ENCODE results near the gene LILRB2. TPM values are rescaled to one million over a fixed set of nuclear protein-coding genes. Genes with fewer than 3 reads are reported as not detected.
"Not testable (repeated sequence)": the region's sequence is repeated elsewhere in the genome, so short reads cannot be mapped to it uniquely, and the experiment has no call there.

The LILRB2 gene
- total RNA-seq, 1 experiment from 2014 or later: not detected

DNA sequence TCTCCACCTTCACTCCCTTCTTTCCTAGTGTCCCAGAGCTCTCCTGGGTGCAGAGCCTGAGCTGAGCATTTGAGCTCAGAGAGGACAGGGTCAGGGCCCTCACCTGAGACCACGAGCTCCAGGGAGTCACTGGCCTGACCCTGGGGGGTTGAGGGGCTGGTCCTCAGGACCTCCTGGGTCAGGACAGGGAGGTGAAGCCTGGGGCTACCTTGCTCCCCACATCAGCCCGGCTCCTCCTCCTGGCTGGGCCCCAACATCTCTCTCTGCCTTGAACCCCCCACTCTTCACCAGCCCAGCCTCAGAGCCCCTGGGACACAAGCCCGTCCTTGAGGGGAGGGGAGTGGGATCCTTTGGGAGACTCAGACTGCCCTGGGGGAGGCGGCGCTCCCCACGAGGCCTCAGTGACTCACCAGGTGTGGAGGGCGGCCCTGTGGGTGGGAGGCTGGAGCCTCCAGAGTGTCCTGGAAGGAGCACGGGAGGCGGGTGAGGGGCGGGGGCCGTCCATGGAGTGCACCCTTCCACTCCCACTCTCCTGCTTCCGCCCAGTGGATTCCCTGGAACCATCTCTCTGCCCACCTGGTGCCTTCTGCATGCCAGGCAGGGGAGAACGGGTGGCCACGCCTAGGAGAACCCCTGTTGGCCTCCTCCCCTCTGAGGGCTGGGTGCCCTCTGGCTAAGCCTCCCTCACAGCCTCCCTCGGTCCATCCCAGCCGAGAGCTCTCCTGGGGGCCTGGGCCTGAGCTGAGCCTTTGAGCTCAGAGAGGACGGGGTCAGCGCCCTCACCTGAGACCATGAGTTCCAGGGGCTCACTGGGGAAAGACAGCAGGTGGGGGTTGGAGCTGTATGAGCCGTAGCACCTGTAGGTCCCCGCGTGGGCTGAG is 41.2 kb downstream of the LILRB2 start:
- H3K36me3 ChIP-seq (ENCODE audit: control insufficient read depth in 1 of 2, insufficient read depth in 2 of 2, low read length in 2 of 2); H3K27me3 ChIP-seq (ENCODE audit: insufficient read depth, low read length); H3K9me2 ChIP-seq (ENCODE audit: insufficient read depth); H3K79me2 ChIP-seq (ENCODE audit: insufficient read depth, low read length); intact Hi-C loops (cut with micrococcal nuclease); DNase-seq (ENCODE audit: low read depth, low spot score); CTCF ChIA-PET; H3K4me3 ChIP-seq (replicated peaks in 1 of 2; ENCODE audit: low read depth in 1 of 2, low read length in 2 of 2); H4K20me1 ChIP-seq (ENCODE audit: insufficient read depth); POLR2A ChIA-PET; H3K9me3 ChIP-seq (ENCODE audit: control insufficient read depth in 1 of 2, insufficient read depth in 1 of 2, low read depth in 1 of 2, low read length in 2 of 2); H2AFZ ChIP-seq (ENCODE audit: low read depth, low read length, poor library complexity, severe bottlenecking); RAD21 ChIA-PET (ENCODE audit: low non-redundant PET in 1 of 2, low total read pairs in 2 of 2, uncharacterized antibody in 2 of 2, unreplicated experiment in 2 of 2); H3K4me1 ChIP-seq (ENCODE audit: control insufficient read depth in 1 of 2, insufficient read depth in 2 of 2, low read length in 2 of 2); H3K27ac ChIP-seq (ENCODE audit: low read depth, low read length); BruUV-seq (replicated peaks); H3K4me2 ChIP-seq (ENCODE audit: low read length); H3K9ac ChIP-seq (ENCODE audit: low read length): not testable (repeated sequence)
- peak; percentile 45 for ATAC-seq

DNA sequence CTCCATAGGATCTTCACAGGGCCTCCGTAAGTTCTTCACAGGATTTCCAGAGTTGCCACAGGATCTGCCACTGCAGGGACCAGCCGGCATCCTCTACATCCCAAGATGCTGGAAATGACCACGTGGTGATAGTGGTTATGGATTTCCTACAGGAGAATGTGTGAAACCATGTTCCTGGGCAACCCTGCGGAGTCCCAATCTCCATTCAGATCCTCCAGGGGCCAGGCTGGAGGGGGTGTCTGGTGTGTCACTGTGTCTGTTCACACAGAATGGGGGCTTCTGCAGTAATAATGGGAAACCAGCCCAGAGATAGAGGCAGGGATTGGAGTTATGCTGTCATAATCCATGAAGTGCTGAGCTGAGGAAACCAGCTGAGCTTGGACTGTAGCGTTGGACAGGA is 47.0 kb downstream of the LILRB2 start:
- Histone ChIP-seq H4K20me1 (ENCODE audit: insufficient read depth) (no peaks in the 10 kb centered on the region), H3K4me2 (ENCODE audit: low read length) (no peak overlapping the region), H3K79me2 (ENCODE audit: insufficient read depth, low read length) (no peaks in the 10 kb centered on the region), H3K9ac (ENCODE audit: low read length) (no peak overlapping the region), H3K9me3 (ENCODE audit: control insufficient read depth in 1 of 2, insufficient read depth in 1 of 2, low read depth in 1 of 2, low read length in 2 of 2) (peaks cover 5 to 13% of the 10 kb centered on the region in 2 experiments; a peak in 3 of 4 replicates), H3K27ac (ENCODE audit: low read depth, low read length) (no peak overlapping the region), H3K4me3 (replicated peaks in 1 of 2; ENCODE audit: low read depth in 1 of 2, low read length in 2 of 2) (no peak overlapping the region), H3K36me3 (ENCODE audit: control insufficient read depth in 1 of 2, insufficient read depth in 2 of 2, low read length in 2 of 2) (no peaks in the 10 kb centered on the region), H2AFZ (ENCODE audit: low read depth, low read length, poor library complexity, severe bottlenecking) (no peak overlapping the region), H3K9me2 (ENCODE audit: insufficient read depth) (no peaks in the 10 kb centered on the region), H3K27me3 (ENCODE audit: insufficient read depth, low read length) (no peaks in the 10 kb centered on the region), H3K4me1 (ENCODE audit: control insufficient read depth in 1 of 2, insufficient read depth in 2 of 2, low read length in 2 of 2) (peaks cover 5 to 15% of the 10 kb centered on the region in 2 experiments; a peak in 3 of 4 replicates)
- CTCF ChIA-PET: no interaction called here
- no peak for DNase-seq (ENCODE audit: low read depth, low spot score)
- no TSS peak for BruUV-seq (replicated peaks)
- RAD21 ChIA-PET (ENCODE audit: low non-redundant PET in 1 of 2, low total read pairs in 2 of 2, uncharacterized antibody in 2 of 2, unreplicated experiment in 2 of 2): no interaction called here
- ATAC-seq: no peak
- POLR2A ChIA-PET: interaction anchor here (1.5 kb wide), 1 partner anchor 63 kb away, joined by 3 read pairs; no protein-coding TSS in a partner anchor
- intact Hi-C loops (cut with micrococcal nuclease): loop anchor here (5.0 kb wide), 1 partner anchor 158 kb away; no protein-coding TSS in a partner anchor
- no peak for TF ChIP-seq EZH2 (IDR thresholded peaks at IDR 0.05)
- TF ChIP-seq, protein P1, sequence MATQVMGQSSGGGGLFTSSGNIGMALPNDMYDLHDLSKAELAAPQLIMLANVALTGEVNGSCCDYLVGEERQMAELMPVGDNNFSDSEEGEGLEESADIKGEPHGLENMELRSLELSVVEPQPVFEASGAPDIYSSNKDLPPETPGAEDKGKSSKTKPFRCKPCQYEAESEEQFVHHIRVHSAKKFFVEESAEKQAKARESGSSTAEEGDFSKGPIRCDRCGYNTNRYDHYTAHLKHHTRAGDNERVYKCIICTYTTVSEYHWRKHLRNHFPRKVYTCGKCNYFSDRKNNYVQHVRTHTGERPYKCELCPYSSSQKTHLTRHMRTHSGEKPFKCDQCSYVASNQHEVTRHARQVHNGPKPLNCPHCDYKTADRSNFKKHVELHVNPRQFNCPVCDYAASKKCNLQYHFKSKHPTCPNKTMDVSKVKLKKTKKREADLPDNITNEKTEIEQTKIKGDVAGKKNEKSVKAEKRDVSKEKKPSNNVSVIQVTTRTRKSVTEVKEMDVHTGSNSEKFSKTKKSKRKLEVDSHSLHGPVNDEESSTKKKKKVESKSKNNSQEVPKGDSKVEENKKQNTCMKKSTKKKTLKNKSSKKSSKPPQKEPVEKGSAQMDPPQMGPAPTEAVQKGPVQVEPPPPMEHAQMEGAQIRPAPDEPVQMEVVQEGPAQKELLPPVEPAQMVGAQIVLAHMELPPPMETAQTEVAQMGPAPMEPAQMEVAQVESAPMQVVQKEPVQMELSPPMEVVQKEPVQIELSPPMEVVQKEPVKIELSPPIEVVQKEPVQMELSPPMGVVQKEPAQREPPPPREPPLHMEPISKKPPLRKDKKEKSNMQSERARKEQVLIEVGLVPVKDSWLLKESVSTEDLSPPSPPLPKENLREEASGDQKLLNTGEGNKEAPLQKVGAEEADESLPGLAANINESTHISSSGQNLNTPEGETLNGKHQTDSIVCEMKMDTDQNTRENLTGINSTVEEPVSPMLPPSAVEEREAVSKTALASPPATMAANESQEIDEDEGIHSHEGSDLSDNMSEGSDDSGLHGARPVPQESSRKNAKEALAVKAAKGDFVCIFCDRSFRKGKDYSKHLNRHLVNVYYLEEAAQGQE (IDR thresholded peaks at IDR 0.05; ENCODE audit: low read depth): no peak
- TF ChIP-seq CBX3 (IDR thresholded peaks at IDR 0.05; ENCODE audit: low read depth): no peak
- TF ChIP-seq, protein P2, sequence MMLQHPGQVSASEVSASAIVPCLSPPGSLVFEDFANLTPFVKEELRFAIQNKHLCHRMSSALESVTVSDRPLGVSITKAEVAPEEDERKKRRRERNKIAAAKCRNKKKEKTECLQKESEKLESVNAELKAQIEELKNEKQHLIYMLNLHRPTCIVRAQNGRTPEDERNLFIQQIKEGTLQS (IDR thresholded peaks at IDR 0.05): no peak
- no peak for TF ChIP-seq SRF (IDR thresholded peaks at IDR 0.05; ENCODE audit: low read depth)
- no peak for TF ChIP-seq JUND (IDR thresholded peaks at IDR 0.05)
- TF ChIP-seq POLR2AphosphoS5 (IDR thresholded peaks at IDR 0.05; ENCODE audit: low read depth, low read length): no peak
- TF ChIP-seq YY1 (IDR thresholded peaks at IDR 0.05; ENCODE audit: extremely low read depth, insufficient replicate concordance, low read depth, low read length): no peak
- TF ChIP-seq SP1 (IDR thresholded peaks at IDR 0.05; ENCODE audit: low read depth): no peak
- TF ChIP-seq EGR1 (IDR thresholded peaks at IDR 0.05; ENCODE audit: low read depth): no peak
- TF ChIP-seq, protein P3, sequence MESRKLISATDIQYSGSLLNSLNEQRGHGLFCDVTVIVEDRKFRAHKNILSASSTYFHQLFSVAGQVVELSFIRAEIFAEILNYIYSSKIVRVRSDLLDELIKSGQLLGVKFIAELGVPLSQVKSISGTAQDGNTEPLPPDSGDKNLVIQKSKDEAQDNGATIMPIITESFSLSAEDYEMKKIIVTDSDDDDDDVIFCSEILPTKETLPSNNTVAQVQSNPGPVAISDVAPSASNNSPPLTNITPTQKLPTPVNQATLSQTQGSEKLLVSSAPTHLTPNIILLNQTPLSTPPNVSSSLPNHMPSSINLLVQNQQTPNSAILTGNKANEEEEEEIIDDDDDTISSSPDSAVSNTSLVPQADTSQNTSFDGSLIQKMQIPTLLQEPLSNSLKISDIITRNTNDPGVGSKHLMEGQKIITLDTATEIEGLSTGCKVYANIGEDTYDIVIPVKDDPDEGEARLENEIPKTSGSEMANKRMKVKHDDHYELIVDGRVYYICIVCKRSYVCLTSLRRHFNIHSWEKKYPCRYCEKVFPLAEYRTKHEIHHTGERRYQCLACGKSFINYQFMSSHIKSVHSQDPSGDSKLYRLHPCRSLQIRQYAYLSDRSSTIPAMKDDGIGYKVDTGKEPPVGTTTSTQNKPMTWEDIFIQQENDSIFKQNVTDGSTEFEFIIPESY (IDR thresholded peaks at IDR 0.05; ENCODE audit: extremely low read depth, insufficient replicate concordance, low read length): no peak
- no peak for TF ChIP-seq TCF7L2 (IDR thresholded peaks at IDR 0.05; ENCODE audit: borderline replicate concordance, extremely low read depth, insufficient read depth, insufficient read length)
- TF ChIP-seq ZNF274 (IDR thresholded peaks at IDR 0.05; ENCODE audit: low read depth, low read length): no peak

Data from HCT116 (cell line).